Dendritic cell treated with granulocyte-macrophage colony-stimulating factor and Interleukin-4, amounts not matched to agents 40 ng/mL and 50 ng/mL, for 4 days (primary cell): Measurements from ENCODE around the gene MACF1.
"Not testable (repeated sequence)": the region's sequence is repeated elsewhere in the genome, so short reads cannot be mapped to it uniquely, and the experiment has no call there.

Experiments
- H3K27ac Mint-ChIP-seq: one replicate; pipeline ENCODE4 v1.8.0; 2022; ENCODE audit warnings: mild to moderate bottlenecking, mixed read lengths
- H3K27me3 Mint-ChIP-seq: one replicate; pipeline ENCODE4 v1.8.0; 2022; ENCODE audit warnings: mild to moderate bottlenecking, mixed read lengths
- H3K36me3 Mint-ChIP-seq: one replicate; pipeline ENCODE4 v1.8.0; 2022; ENCODE audit warnings: low read depth, mixed read lengths
- H3K4me1 Mint-ChIP-seq: one replicate; pipeline ENCODE4 v1.8.0; 2022; ENCODE audit warnings: low read depth, mixed read lengths
- H3K4me3 Mint-ChIP-seq: one replicate; pipeline ENCODE4 v1.8.0; 2022; ENCODE audit warnings: mild to moderate bottlenecking, moderate library complexity, mixed read lengths
- H3K9me3 Mint-ChIP-seq: one replicate; pipeline ENCODE4 v1.8.0; 2022; ENCODE audit warnings: mixed read lengths
- intact Hi-C: fragments of 100-400 bp; cut with micrococcal nuclease; formaldehyde crosslinking; loops from one replicate; pipeline ENCODE4 v1.15.0; 2022

The MACF1 gene

GRCh38 chr1:39204441-39205081 lies at the start of gene MACF1:
TSS of gene MACF1 (plus strand) at chr1:39204695. CDS start at chr1:39205023, 328 bp downstream.
- Mint-ChIP-seq H3K27ac (peak within 1 kb of the TSS; percentile 87), H3K9me3 (no peaks in the 10 kb centered on the region), H3K36me3 (peaks cover 6% of the 10 kb centered on the region), H3K27me3 (no peaks in the 10 kb centered on the region), H3K4me3 (peak within 1 kb of the TSS; percentile 78), H3K4me1 (peaks cover 50% of the 10 kb centered on the region)
- intact Hi-C loops: no loop called here

- Mint-ChIP-seq H3K27ac (no peak overlapping the region), H3K27me3 (no peaks in the 10 kb centered on the region), H3K36me3 (peaks cover 20% of the 10 kb centered on the region), H3K4me1 (peaks cover 27% of the 10 kb centered on the region), H3K4me3 (no peak overlapping the region), H3K9me3 (no peaks in the 10 kb centered on the region)
- intact Hi-C loops: no loop called here
Observed at GRCh38 chr1:39157304-39157703, 47.2 kb upstream of the MACF1 start.

- intact Hi-C loops: no loop called here
- Mint-ChIP-seq H3K27ac (no peak overlapping the region), H3K9me3 (no peaks in the 10 kb centered on the region), H3K36me3 (peaks cover 20% of the 10 kb centered on the region), H3K27me3 (no peaks in the 10 kb centered on the region), H3K4me1 (peaks cover 27% of the 10 kb centered on the region), H3K4me3 (no peak overlapping the region)
Observed at GRCh38 chr1:39158327-39159086, 46.0 kb upstream of the MACF1 start.

- no peak overlapping the region for H3K27ac Mint-ChIP-seq
- intact Hi-C loops: no loop called here
- peaks cover 22% of the 10 kb centered on the region for H3K4me1 Mint-ChIP-seq
- no peaks in the 10 kb centered on the region for H3K27me3 Mint-ChIP-seq
- H3K36me3 Mint-ChIP-seq: peaks cover 13% of the 10 kb centered on the region
- H3K9me3 Mint-ChIP-seq: no peaks in the 10 kb centered on the region
- H3K4me3 Mint-ChIP-seq: no peak overlapping the region
Observed at GRCh38 chr1:39159224-39160036, 45.1 kb upstream of the MACF1 start.

GRCh38 chr1:39160703-39161102 lies 43.8 kb upstream of the MACF1 start:
- H3K9me3 Mint-ChIP-seq: no peaks in the 10 kb centered on the region
- no peak overlapping the region for H3K27ac Mint-ChIP-seq
- peaks cover 9% of the 10 kb centered on the region for H3K36me3 Mint-ChIP-seq
- intact Hi-C loops: no loop called here
- no peaks in the 10 kb centered on the region for H3K27me3 Mint-ChIP-seq
- H3K4me1 Mint-ChIP-seq: peaks cover 17% of the 10 kb centered on the region
- H3K4me3 Mint-ChIP-seq: no peak overlapping the region

- peaks cover 16% of the 10 kb centered on the region for H3K4me1 Mint-ChIP-seq
- H3K36me3 Mint-ChIP-seq, H3K27me3 Mint-ChIP-seq, intact Hi-C loops, H3K4me3 Mint-ChIP-seq, H3K27ac Mint-ChIP-seq, H3K9me3 Mint-ChIP-seq: not testable (repeated sequence)
Observed at GRCh38 chr1:39161811-39162210, 42.7 kb upstream of the MACF1 start.

GRCh38 chr1:39163469-39163868 lies 41.0 kb upstream of the MACF1 start:
- Mint-ChIP-seq H3K9me3 (no peaks in the 10 kb centered on the region), H3K27me3 (no peaks in the 10 kb centered on the region), H3K4me1 (peaks cover 24% of the 10 kb centered on the region), H3K36me3 (no peaks in the 10 kb centered on the region), H3K4me3 (no peak overlapping the region), H3K27ac (no peak overlapping the region)
- intact Hi-C loops: no loop called here

- no peaks in the 10 kb centered on the region for H3K9me3 Mint-ChIP-seq
- H3K27me3 Mint-ChIP-seq: no peaks in the 10 kb centered on the region
- intact Hi-C loops: no loop called here
- no peaks in the 10 kb centered on the region for H3K36me3 Mint-ChIP-seq
- no peak overlapping the region for H3K27ac Mint-ChIP-seq
- peaks cover 26% of the 10 kb centered on the region for H3K4me1 Mint-ChIP-seq
- no peak overlapping the region for H3K4me3 Mint-ChIP-seq
Observed at GRCh38 chr1:39164256-39164655, 40.2 kb upstream of the MACF1 start.

GRCh38 chr1:39165049-39165448 lies 39.4 kb upstream of the MACF1 start:
- Mint-ChIP-seq H3K36me3 (no peaks in the 10 kb centered on the region), H3K27me3 (no peaks in the 10 kb centered on the region), H3K9me3 (no peaks in the 10 kb centered on the region), H3K4me3 (no peak overlapping the region), H3K27ac (no peak overlapping the region), H3K4me1 (peaks cover 25% of the 10 kb centered on the region)
- intact Hi-C loops: no loop called here

GRCh38 chr1:39165488-39165887 lies 39.0 kb upstream of the MACF1 start:
- Mint-ChIP-seq H3K4me1 (peaks cover 28% of the 10 kb centered on the region), H3K4me3 (no peak overlapping the region), H3K9me3 (no peaks in the 10 kb centered on the region), H3K36me3 (no peaks in the 10 kb centered on the region), H3K27ac (no peak overlapping the region), H3K27me3 (no peaks in the 10 kb centered on the region)
- intact Hi-C loops: no loop called here

- intact Hi-C loops: no loop called here
- no peak overlapping the region for H3K27ac Mint-ChIP-seq
- H3K27me3 Mint-ChIP-seq: no peaks in the 10 kb centered on the region
- no peaks in the 10 kb centered on the region for H3K9me3 Mint-ChIP-seq
- no peak overlapping the region for H3K4me3 Mint-ChIP-seq
- no peaks in the 10 kb centered on the region for H3K36me3 Mint-ChIP-seq
- peaks cover 28% of the 10 kb centered on the region for H3K4me1 Mint-ChIP-seq
Observed at GRCh38 chr1:39167632-39168209, 36.8 kb upstream of the MACF1 start.

- intact Hi-C loops: no loop called here
- no peaks in the 10 kb centered on the region for H3K9me3 Mint-ChIP-seq
- no peak overlapping the region for H3K27ac Mint-ChIP-seq
- peaks cover 28% of the 10 kb centered on the region for H3K4me1 Mint-ChIP-seq
- no peaks in the 10 kb centered on the region for H3K36me3 Mint-ChIP-seq
- H3K27me3 Mint-ChIP-seq: no peaks in the 10 kb centered on the region
- H3K4me3 Mint-ChIP-seq: no peak overlapping the region
Observed at GRCh38 chr1:39168301-39169080, 36.0 kb upstream of the MACF1 start.
